Upper lobe of left lung (tissue), 4 donors: ENCODE measurements around the gene CDH13.

Experiments
- CTCF ChIP-seq, 6 experiments: fragments of 450-650 bp in 4 of 6; fragments of 200-600 bp in 2 of 6; sonication (generic) in 2 of 6; IDR thresholded peaks; one replicate each; pipeline ENCODE4 v1.5.1; 2016 to 2019; ENCODE audit warnings: antibody characterized with exemption in 6 of 6
- EP300 ChIP-seq, 4 donors: sonication (generic); formaldehyde crosslinking; IDR thresholded peaks; one replicate each; pipeline ENCODE4 v1.5.1; 2017; ENCODE audit warnings: antibody characterized with exemption in 4 of 4, control low read depth in 2 of 4
- POLR2AphosphoS5 ChIP-seq, 2 donors: sonication (generic); formaldehyde crosslinking; IDR thresholded peaks; one replicate each; pipeline ENCODE4 v1.5.1; 2017; ENCODE audit warnings: antibody characterized with exemption in 2 of 2

GRCh38 chr16:82891918-82892317 is 265.1 kb downstream of the CDH13 start:
- TF ChIP-seq CTCF (IDR thresholded peaks at IDR 0.05) (no peak), POLR2AphosphoS5 (IDR thresholded peaks at IDR 0.05) (no peak), EP300 (IDR thresholded peaks at IDR 0.05) (no peak)
